Measurements from ENCODE around the gene SOX18. TPM values are rescaled to one million over a fixed set of nuclear protein-coding genes. Genes with fewer than 3 reads are reported as not detected.

SOX18 gene
- total and polyA plus RNA-seq, 2 of the 8 experiments (the other 6 are each of a cell fraction or from before 2014, with no cell fraction given), result 0.09 TPM; not detected in 1

- H3K36me3 ChIP-seq (ENCODE audit: control insufficient read depth in 2 of 4, insufficient read depth in 4 of 4, low read length in 3 of 4), result no peaks in the 10 kb centered on the region
- ChIA-PET POLR2A (ENCODE audit: partially characterized antibody) (interaction anchor here (0.6 to 1.4 kb wide), 3 partner anchors 10 to 16 kb away, joined by 3 to 6 read pairs (median 5); no protein-coding TSS in a partner anchor), CTCF (ENCODE audit: partially characterized antibody) (interaction anchor here (0.7 to 13.0 kb wide), 15 partner anchors 10 to 320 kb away, joined by 3 to 144 read pairs (median 4); partner anchors contain the start of genes SOX18 and TCEA2)
- peak overlapping the region; percentile 42 to 73 (median 52); a peak in 7 of 8 replicates for H3K4me3 ChIP-seq (ENCODE audit: extremely low read depth in 1 of 4, insufficient read depth in 2 of 4, low read depth in 3 of 4, low read length in 4 of 4)
- no peak overlapping the region for H2BK20ac ChIP-seq (ENCODE audit: low read length)
- no peak overlapping the region for H3K56ac ChIP-seq (replicated peaks; ENCODE audit: insufficient read length, low read depth, low read length)
- H4K8ac ChIP-seq (ENCODE audit: extremely low read depth, insufficient read depth, low read length), result peak overlapping the region; percentile 63; the same call in 1 of the 2 replicates
- no peak overlapping the region for H3K27ac ChIP-seq (ENCODE audit: low read depth, low read length)
- H3K79me2 ChIP-seq (ENCODE audit: control insufficient read depth in 1 of 2, insufficient read depth in 2 of 2, low read length in 2 of 2), result no peaks in the 10 kb centered on the region
- peaks cover 6 to 55% (median 42%) of the 10 kb centered on the region in 4 experiments for H3K27me3 ChIP-seq (replicated peaks in 1 of 4; ENCODE audit: control insufficient read depth in 3 of 4, extremely low read depth in 1 of 4, insufficient read depth in 3 of 4, low read length in 3 of 4)
- peaks cover 22% of the 10 kb centered on the region; the same call in 1 of the 2 replicates for H3K23me2 ChIP-seq (ENCODE audit: low read depth, low read length)
- H3K4me2 ChIP-seq (ENCODE audit: insufficient read depth in 1 of 2, low read depth in 2 of 2, low read length in 2 of 2), result peak overlapping the region; percentile 88 to 98
- peak overlapping the region; percentile 32; the same call in 1 of the 2 replicates for H3K18ac ChIP-seq (ENCODE audit: extremely low read depth, low read length)
- peak overlapping the region; percentile 9 for H4K5ac ChIP-seq (ENCODE audit: insufficient read length, low read depth, low read length)
- H2BK12ac ChIP-seq (ENCODE audit: low read depth, low read length), result peak overlapping the region; percentile 68; the same call in 1 of the 2 replicates
- no peak overlapping the region for H3K23ac ChIP-seq (ENCODE audit: insufficient read length)
- H2AFZ ChIP-seq (ENCODE audit: low read length), result no peak overlapping the region
- no peak overlapping the region for H2BK120ac ChIP-seq (replicated peaks; ENCODE audit: low read depth, low read length)
- no peak overlapping the region for H3K4ac ChIP-seq (replicated peaks; ENCODE audit: insufficient read length, low read depth, low read length)
- 0 out of 2 replicates have a peak overlapping the region, but pooled peaks have one; percentile 29 for H2BK15ac ChIP-seq (ENCODE audit: low read length)
- no peak overlapping the region for H3K9ac ChIP-seq (replicated peaks in 1 of 4; ENCODE audit: extremely low read depth in 1 of 4, low read depth in 3 of 4, low read length in 3 of 4)
- DNase-seq (ENCODE audit: low read depth in 1 of 2, low spot score in 2 of 2) (peak in 1 of 2 experiments; percentile 87), FAIRE-seq (no peak)
- no peak overlapping the region for H4K91ac ChIP-seq (replicated peaks; ENCODE audit: insufficient read length, low read length)
- WGBS, 2 experiments (ENCODE audit: extremely low coverage in 1 of 2, insufficient coverage in 1 of 2, insufficient read length in 1 of 2, insufficient replicate concordance in 2 of 2, low coverage in 1 of 2, low lambda C conversion rate in 2 of 2, missing lambda C conversion rate in 1 of 2), result 13% methylated on average over 7 of the region's 52 CpGs; no CpG with 5 or more reads in 1 of the 2 experiments
- H3K14ac ChIP-seq (ENCODE audit: insufficient read length), result no peak overlapping the region
- H2BK5ac ChIP-seq (ENCODE audit: low read depth, low read length), result no peak overlapping the region; the same call in 1 of the 2 replicates
- H4K20me1 ChIP-seq (replicated peaks in 1 of 2; ENCODE audit: control insufficient read depth in 1 of 2, insufficient read depth in 2 of 2, low read length in 2 of 2), result peaks cover 0 to 1% of the 10 kb centered on the region in 2 experiments
- H2AK5ac ChIP-seq (ENCODE audit: low read depth, low read length), result no peak overlapping the region
- no peaks in the 10 kb centered on the region for H3K79me1 ChIP-seq (ENCODE audit: low read depth, low read length)
- no peaks in the 10 kb centered on the region for H3K9me3 ChIP-seq (ENCODE audit: insufficient read depth in 2 of 2, low read depth in 1 of 2, low read length in 1 of 2)
- peaks cover 0 to 33% (median 19%) of the 10 kb centered on the region in 4 experiments; a peak in 6 of 7 replicates for H3K4me1 ChIP-seq (replicated peaks in 1 of 4; ENCODE audit: control insufficient read depth in 3 of 4, insufficient read depth in 4 of 4, low read length in 3 of 4)
- TF ChIP-seq KDM4A (IDR thresholded peaks at IDR 0.05; ENCODE audit: low read depth, low read length, severe bottlenecking), result no peak
- TF ChIP-seq TCF12 (IDR thresholded peaks at IDR 0.05; ENCODE audit: low read depth, low read length), result 0 out of 2 replicates have a peak, but pooled peaks have one; percentile 30
- TF ChIP-seq USF2 (IDR thresholded peaks at IDR 0.05; ENCODE audit: low read length), result no peak
- TF ChIP-seq, protein P1, sequence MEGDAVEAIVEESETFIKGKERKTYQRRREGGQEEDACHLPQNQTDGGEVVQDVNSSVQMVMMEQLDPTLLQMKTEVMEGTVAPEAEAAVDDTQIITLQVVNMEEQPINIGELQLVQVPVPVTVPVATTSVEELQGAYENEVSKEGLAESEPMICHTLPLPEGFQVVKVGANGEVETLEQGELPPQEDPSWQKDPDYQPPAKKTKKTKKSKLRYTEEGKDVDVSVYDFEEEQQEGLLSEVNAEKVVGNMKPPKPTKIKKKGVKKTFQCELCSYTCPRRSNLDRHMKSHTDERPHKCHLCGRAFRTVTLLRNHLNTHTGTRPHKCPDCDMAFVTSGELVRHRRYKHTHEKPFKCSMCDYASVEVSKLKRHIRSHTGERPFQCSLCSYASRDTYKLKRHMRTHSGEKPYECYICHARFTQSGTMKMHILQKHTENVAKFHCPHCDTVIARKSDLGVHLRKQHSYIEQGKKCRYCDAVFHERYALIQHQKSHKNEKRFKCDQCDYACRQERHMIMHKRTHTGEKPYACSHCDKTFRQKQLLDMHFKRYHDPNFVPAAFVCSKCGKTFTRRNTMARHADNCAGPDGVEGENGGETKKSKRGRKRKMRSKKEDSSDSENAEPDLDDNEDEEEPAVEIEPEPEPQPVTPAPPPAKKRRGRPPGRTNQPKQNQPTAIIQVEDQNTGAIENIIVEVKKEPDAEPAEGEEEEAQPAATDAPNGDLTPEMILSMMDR (IDR thresholded peaks at IDR 0.05; ENCODE audit: control extremely low read depth in 1 of 3, insufficient read depth in 1 of 3, low read depth in 1 of 3, low read length in 3 of 3), result peak; percentile 51 to 75 (median 70)
- peak; percentile 8 for TF ChIP-seq ASH2L (IDR thresholded peaks at IDR 0.05; ENCODE audit: low read length)
- TF ChIP-seq SP4 (IDR thresholded peaks at IDR 0.05; ENCODE audit: low read length), result 0 out of 2 replicates have a peak, but pooled peaks have one; percentile 3
- peak; percentile 68 to 77 for TF ChIP-seq RAD21 (IDR thresholded peaks at IDR 0.05 in 1 of 2, conservative IDR thresholded peaks at IDR 0.05 in 1 of 2; ENCODE audit: low read depth in 2 of 2, low read length in 2 of 2)
- no peak for TF ChIP-seq SP2 (IDR thresholded peaks at IDR 0.05; ENCODE audit: low read length)
- no peak for TF ChIP-seq BACH1 (IDR thresholded peaks at IDR 0.05; ENCODE audit: low read length)
Observed at GRCh38 chr20:64083378-64083803, 34.0 kb upstream of the SOX18 start.

Data from H1 (cell line).